GM12874 (cell line): ENCODE measurements around the gene COL6A1.

ENCODE experiments used
- CTCF ChIP-seq: IDR thresholded peaks from 2 replicates; pipeline ENCODE4 v1.5.1; 2011; ENCODE audit warnings: low read depth, mild to moderate bottlenecking, control low read depth, low read length, moderate library complexity; ENCODE audit not compliant: insufficient read depth

COL6A1 gene

GRCh38 chr21:46035809-46036695 is 54.5 kb downstream of the COL6A1 start:
- no peak for TF ChIP-seq CTCF

GRCh38 chr21:46036696-46037330 is 55.2 kb downstream of the COL6A1 start:
- no peak for TF ChIP-seq CTCF

DNA sequence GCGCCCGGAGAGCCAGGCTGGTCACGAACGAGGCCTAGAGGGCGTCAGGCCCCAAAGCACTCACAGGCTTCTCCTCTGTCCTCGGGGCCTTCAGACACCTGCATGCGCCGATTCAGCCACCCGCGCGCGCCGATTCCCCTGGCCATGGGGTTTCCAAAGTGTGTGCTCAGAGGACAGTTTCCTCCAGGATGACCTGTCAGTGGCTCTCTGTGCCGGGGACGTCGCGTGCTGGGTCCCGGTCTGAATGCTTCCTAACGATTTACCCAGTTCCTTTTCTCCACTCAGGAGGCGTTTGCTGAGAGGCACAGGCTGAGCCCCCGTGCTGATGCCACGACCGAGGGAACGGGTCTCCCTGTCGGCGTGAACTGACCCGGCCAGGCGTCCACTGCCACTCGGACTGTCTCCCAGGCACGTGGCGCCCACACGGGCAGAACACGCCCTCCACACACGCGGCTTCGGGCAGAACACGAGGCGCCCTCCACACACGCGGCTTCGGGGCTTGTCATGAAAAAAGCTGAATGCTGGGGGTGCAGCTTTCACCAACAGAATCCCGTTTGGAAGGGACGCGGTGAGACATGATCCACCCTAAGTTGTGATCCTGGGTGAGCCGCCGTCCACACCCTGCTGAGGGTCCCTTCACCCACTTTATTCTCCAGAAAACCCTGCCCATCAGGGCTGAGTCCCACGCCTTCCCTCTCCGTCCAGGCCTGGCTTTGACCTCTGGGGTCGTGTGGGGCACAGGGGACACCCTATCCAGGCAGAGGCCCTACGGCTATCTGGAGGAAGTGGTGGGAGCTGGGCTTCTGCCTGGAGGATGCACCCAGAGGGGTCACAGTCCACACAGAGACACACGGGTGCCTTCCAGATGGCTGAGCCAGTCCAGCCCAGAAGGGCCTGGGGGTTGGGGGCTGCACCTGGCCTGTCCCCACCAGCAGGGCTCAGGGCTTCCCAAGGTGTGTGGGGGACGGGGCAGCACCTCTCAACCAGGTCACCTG is 56.1 kb downstream of the COL6A1 start:
- no peak for TF ChIP-seq CTCF

DNA sequence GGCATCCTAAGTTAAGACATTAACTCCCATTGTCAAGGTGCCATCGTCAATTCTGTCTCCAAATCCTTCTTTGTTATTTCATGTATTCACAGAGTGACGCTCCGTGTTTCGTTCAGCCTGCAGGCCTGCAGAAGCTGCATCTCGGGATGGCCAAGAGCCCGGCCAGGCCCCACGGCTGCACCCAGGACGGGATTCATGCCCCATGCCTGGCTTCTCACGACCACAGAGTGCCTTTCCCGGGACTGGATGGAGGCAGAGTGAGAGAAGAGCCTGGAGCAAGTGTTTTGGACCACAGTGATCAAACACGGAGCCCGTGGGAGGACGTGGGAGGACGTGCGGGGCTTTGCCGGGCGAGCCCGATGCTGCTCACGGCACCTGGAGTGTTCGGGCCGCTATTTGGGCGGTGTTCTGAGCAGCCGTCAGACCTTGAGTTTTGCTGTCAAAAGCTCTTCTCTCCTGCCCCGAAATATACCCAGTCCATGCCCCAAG is 56.8 kb downstream of the COL6A1 start:
- no peak for TF ChIP-seq CTCF

DNA sequence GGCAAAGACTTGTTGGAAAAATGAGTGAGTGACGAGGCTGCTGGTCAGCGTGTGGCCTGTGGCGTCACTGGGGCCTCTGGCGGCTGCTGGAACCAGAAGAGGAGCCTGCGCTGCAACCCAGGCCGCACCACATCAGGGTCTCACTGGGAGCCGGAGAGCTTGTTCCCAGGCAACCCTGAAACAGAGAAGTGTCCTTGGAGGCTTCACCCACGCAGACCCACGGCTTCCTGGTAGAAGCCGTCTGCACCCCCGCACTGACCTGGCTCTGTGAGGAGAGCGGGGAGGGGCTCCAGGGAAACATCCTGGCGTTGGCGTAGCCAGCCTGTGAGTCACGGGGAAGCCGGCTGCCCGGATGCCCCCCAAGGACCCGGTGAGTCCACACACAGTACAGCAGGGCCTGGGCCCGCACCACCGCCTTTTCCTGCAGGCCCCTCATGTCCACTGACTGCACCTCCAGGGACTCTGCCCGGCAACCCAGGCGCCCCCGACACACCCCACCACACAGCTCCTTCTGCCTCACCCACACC is 57.4 kb downstream of the COL6A1 start:
- TF ChIP-seq CTCF, result no peak

GRCh38 chr21:46039891-46040660 is 58.5 kb downstream of the COL6A1 start:
- no peak for TF ChIP-seq CTCF
